HL-60/S4 treated with phorbol 12-myristate 13-acetate at 8.2 ng/mL for 4 days and 3 days (cell line): ENCODE measurements around the gene KIRREL3.

Experiments used
- in situ Hi-C: fragments of 300-500 bp; cut with MboI; formaldehyde crosslinking; loops from 2 replicates; pipeline ENCODE4 v1.15.0; 2022; ENCODE audit warnings: low sequenced_read_pairs

Gene KIRREL3

DNA sequence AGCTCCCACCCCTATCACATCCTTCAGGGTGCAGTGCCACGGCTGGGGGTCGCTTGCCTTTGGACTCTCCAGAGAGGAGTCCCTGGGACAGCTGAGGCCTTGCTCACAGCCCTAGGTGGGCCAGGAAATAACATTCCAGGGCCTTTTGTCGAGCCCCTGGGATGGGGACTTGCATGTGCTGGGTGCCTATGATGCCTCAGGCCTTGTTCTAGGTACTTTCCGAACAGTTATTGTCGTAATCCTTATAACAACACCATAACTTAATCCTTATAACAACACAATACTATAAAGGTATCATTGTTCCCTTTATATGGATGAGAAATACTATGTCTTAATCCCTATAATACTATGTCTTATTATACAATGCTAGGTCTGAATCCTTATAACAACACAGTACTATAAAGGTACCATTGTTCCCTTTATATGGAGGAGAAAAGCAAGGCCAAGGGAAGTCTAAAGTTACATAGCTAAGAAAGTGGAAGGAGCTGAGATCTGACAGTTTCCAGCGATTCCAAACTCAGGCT, 408.5 kb downstream of the KIRREL3 start:
- in situ Hi-C loops: no loop called here

- in situ Hi-C loops: no loop called here
Observed at GRCh38 chr11:126589492-126589803, 411.1 kb downstream of the KIRREL3 start.

GRCh38 chr11:126588630-126589491, 411.7 kb downstream of the KIRREL3 start:
- in situ Hi-C loops: no loop called here

GRCh38 chr11:126587541-126587940, 413.0 kb downstream of the KIRREL3 start:
- in situ Hi-C loops: no loop called here

- in situ Hi-C loops: no loop called here
Observed at GRCh38 chr11:126585774-126586491, 414.6 kb downstream of the KIRREL3 start.

DNA sequence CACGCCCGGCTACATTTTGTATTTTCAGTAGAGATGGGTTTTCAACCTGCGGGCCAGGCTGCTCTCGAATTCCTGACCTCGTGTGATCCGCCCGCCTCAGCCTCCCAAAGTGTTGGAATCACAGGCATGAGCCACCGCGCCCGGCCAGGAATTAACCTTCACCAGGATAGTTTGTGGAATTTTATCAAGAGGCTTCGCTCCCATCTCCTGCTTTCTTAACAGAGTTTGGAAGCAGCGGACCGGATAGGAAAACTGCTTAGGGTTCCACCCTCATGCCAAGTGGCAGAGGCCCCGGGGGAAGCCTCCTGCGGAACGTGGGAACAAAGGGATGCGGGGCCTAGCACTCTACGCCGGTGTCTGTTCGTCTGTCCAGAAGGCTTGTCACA, 415.2 kb downstream of the KIRREL3 start:
- in situ Hi-C loops: no loop called here

GRCh38 chr11:126583594-126584427, 416.8 kb downstream of the KIRREL3 start:
- in situ Hi-C loops: no loop called here

DNA sequence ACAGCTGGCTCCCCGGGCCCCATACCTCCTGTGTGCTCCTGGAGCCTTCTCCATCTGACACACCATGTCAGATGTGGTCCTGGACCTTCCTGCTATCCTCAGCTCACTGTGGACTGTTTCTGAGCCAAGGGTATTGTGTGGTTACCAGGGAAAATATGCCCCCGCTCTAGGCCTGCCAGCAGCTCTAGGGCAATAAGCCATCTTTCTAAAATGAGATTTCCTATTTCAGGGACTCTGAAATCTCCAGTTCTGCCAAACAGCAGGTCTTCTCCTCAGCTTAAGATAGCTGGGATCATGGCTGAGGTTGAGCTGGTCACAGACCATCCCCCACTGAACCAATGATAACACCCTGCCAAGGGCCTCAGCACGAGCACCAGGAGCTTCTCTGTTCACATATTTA, 417.5 kb downstream of the KIRREL3 start:
- in situ Hi-C loops: no loop called here

DNA sequence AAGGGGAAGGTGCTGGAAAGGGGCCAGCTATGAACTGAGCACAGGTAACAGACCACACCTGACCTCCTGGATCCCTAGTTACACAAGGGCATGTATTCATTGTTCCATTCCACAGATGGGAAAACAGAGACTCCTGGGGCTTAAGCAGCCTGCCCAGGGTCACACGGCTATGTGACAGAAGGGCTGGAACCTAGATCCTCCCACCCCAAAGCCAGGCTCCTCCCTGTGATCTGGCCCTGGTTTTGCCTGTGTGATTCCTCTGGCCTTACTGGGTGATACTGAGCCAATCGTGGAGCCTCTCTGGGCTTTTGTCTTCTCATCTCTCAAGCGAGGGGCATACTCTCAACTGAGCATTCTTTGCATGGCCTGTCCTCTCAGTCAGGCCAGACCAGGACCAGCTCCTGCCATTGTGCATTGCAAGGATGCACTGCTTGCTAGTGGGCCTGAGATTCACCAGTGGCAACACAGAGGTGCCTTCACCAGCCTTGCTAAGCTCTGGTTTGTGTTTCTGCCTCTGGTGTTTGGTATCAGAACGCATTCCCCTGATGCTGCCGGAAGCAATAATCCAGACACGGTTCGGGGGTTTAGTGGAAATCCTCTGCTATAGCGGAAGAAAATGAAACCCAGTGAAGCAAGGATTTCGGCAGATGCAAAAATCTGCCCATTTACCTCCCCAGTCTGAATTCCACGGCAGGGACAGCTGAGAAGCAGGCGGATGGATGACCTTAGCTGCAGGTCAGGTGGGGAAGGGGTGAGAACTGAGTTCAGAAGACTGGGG, 418.5 kb downstream of the KIRREL3 start:
- in situ Hi-C loops: no loop called here

GRCh38 chr11:126578426-126578825, 422.1 kb downstream of the KIRREL3 start:
- in situ Hi-C loops: no loop called here

GRCh38 chr11:126578021-126578420, 422.5 kb downstream of the KIRREL3 start:
- in situ Hi-C loops: no loop called here

DNA sequence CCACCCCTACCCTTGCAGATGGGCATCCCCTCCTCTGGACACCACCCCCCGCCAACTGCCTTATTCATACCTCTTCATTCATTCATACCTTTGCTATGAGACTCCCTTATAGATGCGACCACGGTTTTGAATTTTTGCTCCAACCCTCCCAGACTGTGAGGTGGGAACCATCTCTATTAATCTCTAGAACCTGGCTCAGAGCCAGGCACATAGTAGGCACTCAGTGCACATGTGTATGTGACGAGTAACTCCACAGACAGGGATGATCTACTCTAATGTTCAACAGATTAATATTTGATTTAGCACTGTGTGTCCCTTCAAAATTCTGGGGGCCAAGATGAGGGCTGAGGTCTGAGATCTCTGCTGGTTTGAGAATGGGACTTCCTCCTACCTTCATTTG, 424.7 kb downstream of the KIRREL3 start:
- in situ Hi-C loops: no loop called here

DNA sequence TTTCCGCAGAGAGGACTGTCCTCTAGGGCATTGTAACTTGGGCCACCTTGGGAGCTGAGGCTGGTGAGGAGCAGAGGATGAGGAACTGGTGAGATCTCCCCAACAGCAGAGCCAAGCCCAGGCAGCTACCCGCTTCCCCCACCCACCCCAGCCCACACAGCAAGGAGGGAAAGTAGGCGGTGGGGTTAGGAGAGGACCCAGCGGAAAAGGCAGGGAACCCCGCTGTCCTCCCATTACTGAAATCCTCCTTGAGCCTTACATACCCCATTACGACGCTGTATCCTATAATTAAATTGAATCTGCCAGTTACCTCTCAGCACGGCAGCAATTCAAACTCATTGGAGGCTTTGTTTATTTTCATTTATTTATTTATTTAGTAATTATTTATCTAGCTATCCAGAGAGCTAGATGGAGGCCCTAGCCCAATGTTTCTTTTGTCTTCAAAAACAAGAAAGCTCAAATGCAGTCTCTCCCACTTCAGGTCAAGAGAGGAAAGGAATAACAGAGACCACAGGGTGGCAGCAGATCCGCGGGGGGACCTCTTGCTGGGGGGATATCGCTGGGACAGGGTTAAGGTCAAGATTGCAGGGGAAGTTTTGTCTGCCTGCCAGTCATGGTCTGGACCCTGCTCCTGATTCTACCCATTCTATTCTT, 427.1 kb downstream of the KIRREL3 start:
- in situ Hi-C loops: no loop called here

- in situ Hi-C loops: no loop called here
Observed at GRCh38 chr11:126570489-126570888, 430.1 kb downstream of the KIRREL3 start.

GRCh38 chr11:126567419-126567818, 433.2 kb downstream of the KIRREL3 start:
- in situ Hi-C loops: no loop called here

GRCh38 chr11:126564566-126564965, 436.0 kb downstream of the KIRREL3 start:
- in situ Hi-C loops: no loop called here

GRCh38 chr11:126561327-126561893, 439.2 kb downstream of the KIRREL3 start:
- in situ Hi-C loops: no loop called here

DNA sequence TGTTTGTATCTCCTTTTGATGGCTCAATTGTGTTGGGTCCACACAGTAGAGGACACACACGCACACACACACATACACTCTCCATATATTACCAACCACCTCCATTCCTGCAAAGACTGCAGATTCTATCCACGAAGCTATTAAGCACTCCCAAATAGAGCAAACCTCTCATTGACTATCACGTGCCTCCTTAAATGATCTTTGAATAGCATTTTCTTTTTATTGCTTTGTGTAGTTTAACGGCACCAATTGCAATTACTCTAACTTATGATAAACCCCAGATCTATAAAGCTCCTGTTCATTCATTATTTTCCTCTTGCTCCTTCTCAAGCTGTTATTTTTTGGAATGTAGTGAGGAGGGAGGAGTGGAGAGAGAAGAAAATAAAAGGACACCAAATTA, 440.3 kb downstream of the KIRREL3 start:
- in situ Hi-C loops: no loop called here
